Fibroblast of lung (primary cell): ENCODE data around the gene CD69. TPM values are rescaled to one million over a fixed set of nuclear protein-coding genes. Genes with fewer than 3 reads are reported as not detected.

Source experiments
- DNase-seq, 2 donors: peaks; one replicate each; pipeline versions ENCODE4 v3.0.0 to v3.0.0-alpha.2; 2010; ENCODE audit warnings: low read depth in 2 of 2
- H2AFZ ChIP-seq: 2 replicates; pipeline ENCODE4 v1.5.1; 2012; ENCODE audit warnings: low read length, control low read depth, inconsistent platforms
- H3K27ac ChIP-seq: 2 replicates; pipeline ENCODE4 v1.5.1; 2011; ENCODE audit warnings: low read length, control low read depth; ENCODE audit not compliant: insufficient read depth
- H3K27me3 ChIP-seq: 2 replicates; pipeline ENCODE4 v1.5.1; 2011; ENCODE audit warnings: mild to moderate bottlenecking, low read length; ENCODE audit not compliant: control insufficient read depth, insufficient read depth
- H3K36me3 ChIP-seq: 2 replicates; pipeline ENCODE4 v1.5.1; 2011; ENCODE audit warnings: low read length; ENCODE audit not compliant: control insufficient read depth, insufficient read depth
- H3K4me1 ChIP-seq: 2 replicates; pipeline ENCODE4 v1.5.1; 2011; ENCODE audit warnings: low read length; ENCODE audit not compliant: control insufficient read depth, insufficient read depth; ENCODE audit errors: extremely low read depth
- H3K4me2 ChIP-seq: 2 replicates; pipeline ENCODE4 v1.5.1; 2011; ENCODE audit warnings: low read length, control low read depth; ENCODE audit not compliant: insufficient read depth; ENCODE audit errors: extremely low read depth
- H3K4me3 ChIP-seq, 4 experiments: fragments of 200-600 bp in 1 of 4; sonication (generic) in 1 of 4; replicated peaks in 1 of 4; 2 replicates each; pipeline ENCODE4 v1.5.1; 2011 to 2016; ENCODE audit warnings: low read length in 4 of 4, low read depth in 3 of 4, mild to moderate bottlenecking in 3 of 4, control low read depth in 2 of 4, inconsistent platforms in 1 of 4, mixed read lengths in 1 of 4; ENCODE audit not compliant: insufficient read depth in 1 of 4; ENCODE audit errors: control extremely low read depth in 1 of 4
- H3K79me2 ChIP-seq: 2 replicates; pipeline ENCODE4 v1.5.1; 2012; ENCODE audit warnings: mild to moderate bottlenecking, low read length, inconsistent platforms; ENCODE audit not compliant: control insufficient read depth, insufficient read depth
- H3K9ac ChIP-seq: 2 replicates; pipeline ENCODE4 v1.5.1; 2011; ENCODE audit warnings: mild to moderate bottlenecking, low read length, control low read depth; ENCODE audit not compliant: insufficient read depth
- H3K9me3 ChIP-seq: 2 replicates; pipeline ENCODE4 v1.5.1; 2012; ENCODE audit warnings: low read depth, low read length; ENCODE audit not compliant: control insufficient read depth, insufficient read depth
- H4K20me1 ChIP-seq: 2 replicates; pipeline ENCODE4 v1.5.1; 2011; ENCODE audit warnings: low read length; ENCODE audit not compliant: control insufficient read depth, insufficient read depth; ENCODE audit errors: extremely low read depth
- CTCF ChIP-seq, 2 donors: IDR thresholded peaks in 1 of 2; conservative IDR thresholded peaks in 1 of 2; 1 replicate in 1 of 2; 2 replicates in 1 of 2; pipeline ENCODE4 v1.5.1; 2011 to 2012; ENCODE audit warnings: low read length in 2 of 2, control low read depth in 1 of 2, inconsistent platforms in 1 of 2, low read depth in 1 of 2, mild to moderate bottlenecking in 1 of 2
- EZH2 ChIP-seq: IDR thresholded peaks from 2 replicates; pipeline ENCODE4 v1.5.1; 2012; ENCODE audit warnings: low read length, control low read depth, mild to moderate bottlenecking; ENCODE audit errors: missing control alignments
- polyA plus RNA-seq, 2 donors: library from polyadenylated mRNA; depleted of rRNA in 1 of 2; stranded (reverse) in 1 of 2; unstranded in 1 of 2; fragments of >200 nt; gene quantifications; 2 replicates each; pipeline ENCODE4 v1.2.1, GENCODE V29; 2011 to 2012; ENCODE audit warnings: missing spikeins in 1 of 2
- total RNA-seq: library from RNA; depleted of rRNA; stranded (reverse); fragments of >200 nt; gene quantifications from 2 replicates; pipeline ENCODE4 v1.2.1, GENCODE V29; 2014

Gene CD69
- total and polyA plus RNA-seq, 2 donors (not counting 1 experiment from before 2014, with no cell fraction given), result not detected

- DNase-seq, result no peak
- TF ChIP-seq CTCF (conservative IDR thresholded peaks at IDR 0.05 in 1 of 2, IDR thresholded peaks at IDR 0.05 in 1 of 2; ENCODE audit: low read depth in 1 of 2, low read length in 2 of 2), result no peak
- TF ChIP-seq EZH2, result no peak
- H3K27ac ChIP-seq, result no peak overlapping the region
- H3K4me3 ChIP-seq, result no peak overlapping the region
- no peaks in the 10 kb centered on the region for H3K9me3 ChIP-seq
- no peaks in the 10 kb centered on the region for H3K36me3 ChIP-seq
- H4K20me1 ChIP-seq, result no peaks in the 10 kb centered on the region
- no peaks in the 10 kb centered on the region for H3K4me1 ChIP-seq
- H3K9ac ChIP-seq, result no peak overlapping the region
- no peak overlapping the region for H3K4me2 ChIP-seq
- no peaks in the 10 kb centered on the region for H3K27me3 ChIP-seq
- no peak overlapping the region for H2AFZ ChIP-seq
- H3K79me2 ChIP-seq, result no peaks in the 10 kb centered on the region
Measured at GRCh38 chr12:9796346-9796745, 35.6 kb upstream of the CD69 start.

GRCh38 chr12:9795945-9796344, 35.2 kb upstream of the CD69 start:
- Histone ChIP-seq H3K9me3 (no peaks in the 10 kb centered on the region), H3K4me1 (no peaks in the 10 kb centered on the region), H3K79me2 (no peaks in the 10 kb centered on the region), H3K36me3 (no peaks in the 10 kb centered on the region), H3K4me3 (no peak overlapping the region), H3K4me2 (no peak overlapping the region), H3K9ac (no peak overlapping the region), H3K27ac (no peak overlapping the region), H2AFZ (no peak overlapping the region), H3K27me3 (no peaks in the 10 kb centered on the region), H4K20me1 (no peaks in the 10 kb centered on the region)
- no peak for DNase-seq
- TF ChIP-seq EZH2 (no peak), CTCF (conservative IDR thresholded peaks at IDR 0.05 in 1 of 2, IDR thresholded peaks at IDR 0.05 in 1 of 2; ENCODE audit: low read depth in 1 of 2, low read length in 2 of 2) (no peak)

GRCh38 chr12:9794484-9795093, 33.9 kb upstream of the CD69 start:
- Histone ChIP-seq H3K79me2 (no peaks in the 10 kb centered on the region), H3K4me1 (no peaks in the 10 kb centered on the region), H3K36me3 (no peaks in the 10 kb centered on the region), H3K4me2 (no peak overlapping the region), H3K9me3 (no peaks in the 10 kb centered on the region), H3K27ac (no peak overlapping the region), H3K9ac (no peak overlapping the region), H3K27me3 (no peaks in the 10 kb centered on the region), H2AFZ (no peak overlapping the region), H3K4me3 (no peak overlapping the region), H4K20me1 (no peaks in the 10 kb centered on the region)
- TF ChIP-seq CTCF (conservative IDR thresholded peaks at IDR 0.05 in 1 of 2, IDR thresholded peaks at IDR 0.05 in 1 of 2; ENCODE audit: low read depth in 1 of 2, low read length in 2 of 2) (no peak), EZH2 (no peak)
- DNase-seq, result no peak
